ENCODE results near the gene DNAL4.

GRCh38 chr22:38776086-38776485, 17.9 kb downstream of the DNAL4 start:
- TF ChIP-seq CTCF (conservative IDR thresholded peaks at IDR 0.05; ENCODE audit: low read depth, low read length) (no peak), MAFK (IDR thresholded peaks at IDR 0.05; ENCODE audit: low read depth, low read length) (no peak), CHD1 (IDR thresholded peaks at IDR 0.05; ENCODE audit: low read depth, low read length) (no peak), POLR2A (IDR thresholded peaks at IDR 0.05; ENCODE audit: low read depth, low read length) (no peak), SMC3 (IDR thresholded peaks at IDR 0.05; ENCODE audit: low read depth, low read length) (no peak), USF2 (IDR thresholded peaks at IDR 0.05; ENCODE audit: low read depth, low read length) (no peak), ELK1 (IDR thresholded peaks at IDR 0.05; ENCODE audit: borderline replicate concordance, low read depth, low read length) (no peak), RCOR1 (IDR thresholded peaks at IDR 0.05; ENCODE audit: insufficient replicate concordance, low read length) (no peak), RAD21 (IDR thresholded peaks at IDR 0.05; ENCODE audit: low read length) (no peak), MAZ (IDR thresholded peaks at IDR 0.05; ENCODE audit: borderline replicate concordance, low read depth, low read length) (no peak), RFX5 (IDR thresholded peaks at IDR 0.05; ENCODE audit: low read depth, low read length) (no peak), CEBPB (IDR thresholded peaks at IDR 0.05; ENCODE audit: low read depth, low read length) (no peak), NFE2L2 (IDR thresholded peaks at IDR 0.05; ENCODE audit: low read depth, low read length) (no peak), BHLHE40 (IDR thresholded peaks at IDR 0.05; ENCODE audit: low read depth, low read length) (no peak)
